ENCODE data around the gene NINJ2. TPM values are rescaled to one million over a fixed set of nuclear protein-coding genes. Genes with fewer than 3 reads are reported as not detected.

NINJ2 gene
- total and polyA plus RNA-seq, 10 donors, result 6.6 to 18.8 (median 10.2) TPM

DNA sequence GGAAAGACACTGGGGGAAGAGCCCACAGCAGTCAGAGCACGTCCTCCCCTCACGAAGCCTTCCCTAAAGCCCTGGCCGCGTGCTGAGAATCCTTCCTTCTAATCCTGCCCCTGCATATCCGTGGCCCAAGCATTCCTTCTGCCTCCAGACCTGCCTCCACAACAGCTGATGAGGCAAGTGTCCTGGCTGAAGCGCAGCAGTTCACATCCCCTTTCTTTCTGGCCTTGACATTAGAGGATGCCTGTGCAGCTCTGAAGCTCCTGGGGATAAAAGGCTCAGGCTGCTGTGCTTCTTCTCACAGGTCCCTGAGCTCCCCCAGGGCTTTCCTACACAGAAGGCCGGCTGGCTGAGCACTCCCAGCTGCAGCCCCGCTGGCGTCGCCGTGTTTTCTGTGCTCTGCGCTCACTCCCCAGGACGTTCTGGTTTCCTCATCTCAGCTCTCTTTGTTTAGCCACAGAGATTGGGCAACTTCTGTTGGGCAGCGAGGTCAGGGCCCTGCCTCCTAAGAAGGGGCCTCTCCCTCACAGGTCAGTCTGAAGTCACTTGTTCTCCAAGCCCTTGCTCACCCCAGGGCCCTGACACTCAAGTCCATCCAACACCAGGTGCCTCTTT, 45.8 kb downstream of the NINJ2 start:
- Histone ChIP-seq H3K4me3 (peak overlapping the region in 2 of 8 donors; percentile 1 to 39), H3K9me3 (no peaks in the 10 kb centered on the region), H3K36me3 (no peaks in the 10 kb centered on the region), H3K27ac (peak overlapping the region in 7 of 8 donors; percentile 75 to 93 (median 83)), H3K4me1 (peaks cover 7 to 99% (median 65%) of the 10 kb centered on the region in 6 donors), H3K27me3 (replicated peaks in 1 of 7) (no peaks in the 10 kb centered on the region)
- intact Hi-C loops (cut with DNase I; ENCODE audit: low total_unique reads), result no loop called here
- WGBS, 5 donors, result 34 to 59% (median 40%) methylated on average over 14 of the region's 14 CpGs
- TF ChIP-seq POLR2A (IDR thresholded peaks at IDR 0.05) (no peak), POLR2AphosphoS5 (IDR thresholded peaks at IDR 0.05) (peak; percentile 75 to 89 (median 77))
- TF ChIP-seq, protein P1, sequence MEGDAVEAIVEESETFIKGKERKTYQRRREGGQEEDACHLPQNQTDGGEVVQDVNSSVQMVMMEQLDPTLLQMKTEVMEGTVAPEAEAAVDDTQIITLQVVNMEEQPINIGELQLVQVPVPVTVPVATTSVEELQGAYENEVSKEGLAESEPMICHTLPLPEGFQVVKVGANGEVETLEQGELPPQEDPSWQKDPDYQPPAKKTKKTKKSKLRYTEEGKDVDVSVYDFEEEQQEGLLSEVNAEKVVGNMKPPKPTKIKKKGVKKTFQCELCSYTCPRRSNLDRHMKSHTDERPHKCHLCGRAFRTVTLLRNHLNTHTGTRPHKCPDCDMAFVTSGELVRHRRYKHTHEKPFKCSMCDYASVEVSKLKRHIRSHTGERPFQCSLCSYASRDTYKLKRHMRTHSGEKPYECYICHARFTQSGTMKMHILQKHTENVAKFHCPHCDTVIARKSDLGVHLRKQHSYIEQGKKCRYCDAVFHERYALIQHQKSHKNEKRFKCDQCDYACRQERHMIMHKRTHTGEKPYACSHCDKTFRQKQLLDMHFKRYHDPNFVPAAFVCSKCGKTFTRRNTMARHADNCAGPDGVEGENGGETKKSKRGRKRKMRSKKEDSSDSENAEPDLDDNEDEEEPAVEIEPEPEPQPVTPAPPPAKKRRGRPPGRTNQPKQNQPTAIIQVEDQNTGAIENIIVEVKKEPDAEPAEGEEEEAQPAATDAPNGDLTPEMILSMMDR (IDR thresholded peaks at IDR 0.05 in 8 of 11, conservative IDR thresholded peaks at IDR 0.05 in 3 of 11), result peak in 1 of 11 experiments; percentile 17
- DNase-seq, result peak; percentile 90

DNA sequence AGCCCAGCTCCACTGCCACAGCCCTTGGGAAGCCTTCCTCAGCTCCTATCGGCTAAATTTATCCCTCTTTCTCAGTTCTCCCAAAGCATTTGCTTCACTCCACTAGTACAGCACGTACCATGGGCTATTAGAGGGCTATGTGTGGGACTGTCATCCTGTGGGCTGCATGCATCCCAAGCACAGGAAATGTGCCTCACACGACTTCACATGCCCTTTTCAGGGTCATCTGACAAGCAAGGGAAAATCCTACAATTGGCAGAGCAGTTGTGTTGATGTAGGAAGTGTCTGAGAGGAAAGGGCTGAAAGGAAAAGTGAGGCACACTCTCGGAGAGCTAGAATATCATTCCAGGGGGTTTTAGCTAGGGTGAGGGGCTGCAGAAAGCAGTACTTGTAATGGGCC, 47.6 kb downstream of the NINJ2 start:
- intact Hi-C loops (cut with DNase I; ENCODE audit: low total_unique reads), result no loop called here
- peak overlapping the region in 1 of 8 donors; percentile 8 for H3K4me3 ChIP-seq
- WGBS, 5 donors, result 41 to 70% (median 50%) methylated on average over 4 of the region's 4 CpGs
- DNase-seq, result no peak
- H3K4me1 ChIP-seq, result peaks cover 12 to 99% (median 69%) of the 10 kb centered on the region in 6 donors
- H3K27me3 ChIP-seq (replicated peaks in 1 of 7), result no peaks in the 10 kb centered on the region
- no peaks in the 10 kb centered on the region for H3K36me3 ChIP-seq
- TF ChIP-seq, protein P1 (IDR thresholded peaks at IDR 0.05 in 8 of 11, conservative IDR thresholded peaks at IDR 0.05 in 3 of 11), result no peak
- TF ChIP-seq POLR2AphosphoS5 (IDR thresholded peaks at IDR 0.05) (peak in 1 of 3 donors; percentile 86), POLR2A (IDR thresholded peaks at IDR 0.05) (no peak)
- no peaks in the 10 kb centered on the region for H3K9me3 ChIP-seq
- H3K27ac ChIP-seq, result peak overlapping the region; percentile 44 to 93 (median 80)

DNA sequence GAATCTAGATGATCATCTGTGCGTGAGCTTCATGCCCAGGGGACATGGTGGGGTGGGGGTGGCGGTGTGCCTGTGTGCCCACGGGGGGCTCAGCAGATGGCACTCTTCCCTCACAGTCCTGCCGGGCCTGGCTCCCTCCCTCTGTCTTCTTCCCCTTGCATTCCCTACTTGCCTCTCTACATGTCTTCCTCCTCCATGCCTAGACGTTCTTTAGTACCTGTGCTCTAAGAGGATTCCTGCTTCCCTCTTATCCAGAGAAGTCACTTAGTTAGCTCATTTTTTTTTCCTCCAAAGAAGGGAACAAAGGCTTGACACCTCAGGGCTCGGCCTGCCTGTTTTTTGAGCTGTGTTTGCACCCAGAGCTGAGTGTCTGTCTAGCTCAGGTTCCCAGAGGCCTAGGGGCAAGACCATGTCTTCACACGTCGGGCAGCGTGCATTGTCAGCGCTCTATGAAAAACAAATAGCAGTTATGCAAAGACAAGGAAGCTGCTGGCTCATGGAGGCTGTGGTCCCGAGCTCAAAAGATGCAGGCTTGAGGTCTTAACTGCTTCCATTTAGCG, 48.8 kb downstream of the NINJ2 start:
- H3K27ac ChIP-seq, result peak overlapping the region in 4 of 8 donors; percentile 83 to 93 (median 90)
- H3K36me3 ChIP-seq, result no peaks in the 10 kb centered on the region
- H3K9me3 ChIP-seq, result no peaks in the 10 kb centered on the region
- intact Hi-C loops (cut with DNase I; ENCODE audit: low total_unique reads), result no loop called here
- no peak for DNase-seq
- no peak overlapping the region for H3K4me3 ChIP-seq
- H3K27me3 ChIP-seq (replicated peaks in 1 of 7), result no peaks in the 10 kb centered on the region
- TF ChIP-seq POLR2AphosphoS5 (IDR thresholded peaks at IDR 0.05), result peak in 1 of 3 donors; percentile 53
- TF ChIP-seq, protein P1 (IDR thresholded peaks at IDR 0.05 in 8 of 11, conservative IDR thresholded peaks at IDR 0.05 in 3 of 11), result peak in 10 of 11 experiments; percentile 21 to 62 (median 46)
- TF ChIP-seq POLR2A (IDR thresholded peaks at IDR 0.05), result no peak
- peaks cover 19 to 99% (median 73%) of the 10 kb centered on the region in 6 donors for H3K4me1 ChIP-seq
- 43 to 63% (median 56%) methylated on average over 12 of the region's 12 CpGs for WGBS, 5 donors

DNA sequence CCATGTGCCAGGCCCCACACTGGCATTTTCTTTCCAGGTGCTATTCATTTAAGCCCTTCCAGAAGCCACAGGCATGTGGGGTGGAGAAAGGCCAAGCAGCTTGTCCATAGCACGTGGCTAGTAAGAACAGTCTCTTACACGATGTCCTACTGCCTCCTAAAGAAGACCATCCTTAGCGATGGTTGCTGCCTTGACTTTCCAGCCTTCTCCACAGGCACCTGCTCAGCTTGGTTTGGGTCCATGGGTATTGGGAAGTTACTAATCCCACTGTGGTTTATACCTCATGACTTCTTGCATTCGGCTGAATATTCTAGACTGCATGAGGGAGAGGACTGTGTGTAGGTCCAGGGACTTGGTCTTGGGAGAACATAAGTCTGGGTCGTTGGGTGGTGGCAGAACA, 49.2 kb downstream of the NINJ2 start:
- Histone ChIP-seq H3K27ac (peak overlapping the region in 4 of 8 donors; percentile 83 to 93 (median 90)), H3K4me3 (no peak overlapping the region), H3K27me3 (replicated peaks in 1 of 7) (no peaks in the 10 kb centered on the region), H3K36me3 (no peaks in the 10 kb centered on the region), H3K4me1 (peaks cover 17 to 97% (median 68%) of the 10 kb centered on the region in 6 donors), H3K9me3 (no peaks in the 10 kb centered on the region)
- 67 to 83% (median 74%) methylated on average over 5 of the region's 5 CpGs for WGBS, 5 donors
- DNase-seq, result no peak
- intact Hi-C loops (cut with DNase I; ENCODE audit: low total_unique reads), result no loop called here
- TF ChIP-seq POLR2AphosphoS5 (IDR thresholded peaks at IDR 0.05), result no peak
- TF ChIP-seq POLR2A (IDR thresholded peaks at IDR 0.05), result no peak
- TF ChIP-seq, protein P1 (IDR thresholded peaks at IDR 0.05 in 8 of 11, conservative IDR thresholded peaks at IDR 0.05 in 3 of 11), result no peak
